RWPE1 (cell line): ENCODE results near the gene BRD4.
A peak's percentile ranks its signal among the peaks of the same experiment; 100 is the strongest.

Experiments used
- CTCF ChIA-PET: fragments of 350-600 bp; sonication (Branson Sonifier 250); formaldehyde crosslinking; extraction: SDS; loops from one replicate; lab custom pipeline; 2021; lab: Yijun Ruan, JAX
- POLR2A ChIA-PET: fragments of 400-600 bp; formaldehyde crosslinking; extraction: SDS; loops from one replicate; lab custom pipeline; 2020; ENCODE audit warnings: antibody characterized with exemption; ENCODE audit not compliant: low non-redundant PET; lab: Yijun Ruan, JAX
- DNase-seq: peaks from one replicate; pipeline ENCODE4 v3.0.0; 2012; ENCODE audit warnings: low spot score
- H3K27ac ChIP-seq: fragments of 450-650 bp; 2 replicates; pipeline ENCODE4 v1.5.1; 2017
- CTCF ChIP-seq: fragments of 450-650 bp; conservative IDR thresholded peaks from 2 replicates; pipeline ENCODE4 v1.5.1; 2017; ENCODE audit warnings: low read depth, mild to moderate bottlenecking

BRD4 gene

GRCh38 chr19:15286688-15287365 lies 45.5 kb downstream of the BRD4 start:
- ChIA-PET CTCF (no interaction called here), POLR2A (no interaction called here)
- no peak for TF ChIP-seq CTCF
- H3K27ac ChIP-seq = no peak overlapping the region
- no peak for DNase-seq

DNA sequence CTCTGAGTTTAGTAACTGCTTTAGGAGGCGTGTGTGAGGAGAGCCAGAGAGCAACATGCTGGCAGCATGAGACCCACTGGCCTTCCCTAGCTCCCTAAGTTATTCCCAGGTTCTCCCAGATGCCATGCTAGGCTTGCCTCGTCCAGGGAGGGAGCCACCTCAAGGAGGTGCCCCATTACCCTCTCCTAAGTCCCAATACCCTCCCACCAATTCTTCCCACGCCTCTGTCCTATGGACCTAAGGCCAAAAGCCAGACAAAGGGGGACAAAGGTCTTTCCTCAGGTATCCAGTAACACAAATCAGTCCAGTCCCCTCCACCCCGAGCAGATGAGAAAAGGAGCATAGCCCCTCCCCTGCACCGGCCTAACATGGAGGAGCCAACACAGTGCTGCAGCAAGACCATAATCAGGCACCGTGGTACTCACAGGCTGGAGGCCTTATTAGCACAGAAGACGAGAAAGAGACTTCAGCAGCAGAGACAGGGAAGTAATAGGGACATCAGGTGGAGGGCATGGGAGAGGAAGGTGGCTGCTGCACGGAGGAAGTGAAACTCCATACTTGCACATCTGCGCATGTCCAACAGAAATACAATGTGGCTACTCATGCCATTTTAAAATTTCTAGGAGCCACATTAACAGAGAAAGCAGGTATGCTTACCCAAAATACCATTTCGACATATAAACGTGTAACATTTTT lies 46.3 kb downstream of the BRD4 start:
- ChIA-PET POLR2A (no interaction called here), CTCF (no interaction called here)
- TF ChIP-seq CTCF = no peak
- peak overlapping the region; percentile 63 for H3K27ac ChIP-seq
- DNase-seq = no peak

DNA sequence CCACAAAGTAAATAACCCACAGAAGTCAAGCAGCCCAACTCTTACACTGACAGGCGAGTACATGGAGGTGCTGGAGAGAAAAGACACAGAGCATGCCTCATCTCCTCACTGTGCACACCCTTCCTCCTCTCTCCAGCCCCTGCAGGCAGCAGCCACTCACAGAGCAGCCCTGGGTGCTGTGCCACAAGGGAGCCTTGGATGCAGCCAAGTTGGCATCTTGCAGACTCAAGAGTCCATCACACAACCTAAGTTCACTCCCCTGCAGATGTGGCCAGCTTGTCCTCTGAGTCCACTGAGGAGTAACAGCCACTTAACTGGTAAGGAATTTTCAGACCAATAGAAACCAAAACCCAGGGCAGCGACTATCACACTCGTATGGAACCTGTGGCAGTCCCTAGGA lies 47.4 kb downstream of the BRD4 start:
- ChIA-PET POLR2A (no interaction called here), CTCF (no interaction called here)
- peak overlapping the region; percentile 63 for H3K27ac ChIP-seq
- no peak for DNase-seq
- no peak for TF ChIP-seq CTCF

GRCh38 chr19:15284091-15284490 lies 48.2 kb downstream of the BRD4 start:
- H3K27ac ChIP-seq = peak overlapping the region; percentile 83
- DNase-seq = no peak
- ChIA-PET CTCF (interaction anchor here (0.6 kb wide), 1 partner anchor 151 kb away, joined by 4 read pairs; no protein-coding TSS in a partner anchor), POLR2A (no interaction called here)
- no peak for TF ChIP-seq CTCF

- peak overlapping the region; percentile 93 for H3K27ac ChIP-seq
- no peak for TF ChIP-seq CTCF
- DNase-seq = no peak
- CTCF ChIA-PET = interaction anchor here (0.6 kb wide), 1 partner anchor 9 kb away, joined by 3 read pairs; no protein-coding TSS in a partner anchor
- POLR2A ChIA-PET = interaction anchor here (0.9 kb wide), 1 partner anchor 14 kb away, joined by 3 read pairs; no protein-coding TSS in a partner anchor
Observed at GRCh38 chr19:15283141-15283883, 49.0 kb downstream of the BRD4 start.

- POLR2A ChIA-PET = interaction anchor here (0.6 to 0.9 kb wide), 2 partner anchors 15 to 72 kb away, joined by 3 to 7 read pairs; no protein-coding TSS in a partner anchor
- TF ChIP-seq CTCF = no peak
- CTCF ChIA-PET = interaction anchor here (0.9 kb wide), 1 partner anchor 87 kb away, joined by 3 read pairs; no protein-coding TSS in a partner anchor
- peak; percentile 65 for DNase-seq
- H3K27ac ChIP-seq = peak overlapping the region; percentile 93
Observed at GRCh38 chr19:15282311-15282705, 50.0 kb downstream of the BRD4 start.
